ENCODE data around the gene RRP1.

RRP1 gene

DNA sequence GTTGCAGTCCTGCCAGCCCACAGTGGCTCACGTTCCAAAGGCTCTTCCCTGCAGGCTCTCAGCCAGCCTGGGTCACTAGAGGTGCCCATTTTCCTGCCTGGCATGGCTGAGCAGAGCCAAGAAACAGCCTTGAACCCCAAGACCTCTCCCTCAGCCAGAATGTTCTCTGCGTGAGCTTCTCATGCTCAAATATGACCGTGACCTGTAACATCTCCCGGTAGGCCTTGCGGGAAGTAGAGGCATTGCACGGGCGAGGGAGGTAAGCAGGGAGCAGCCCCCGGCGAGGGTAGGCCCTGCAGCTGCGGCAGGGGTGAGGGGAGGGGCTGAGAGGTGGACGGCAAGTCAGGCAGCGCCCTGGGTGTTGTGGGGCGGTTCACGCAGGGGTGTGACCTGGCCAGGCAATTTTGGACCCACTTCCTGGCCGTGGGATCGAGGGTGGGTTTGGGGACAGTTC lies 20.0 kb downstream of the RRP1 start:
- no peak overlapping the region for H3K4me3 ChIP-seq (ENCODE audit: low read length)
- DNase-seq (ENCODE audit: low read depth): no peak
- TF ChIP-seq, protein P1, sequence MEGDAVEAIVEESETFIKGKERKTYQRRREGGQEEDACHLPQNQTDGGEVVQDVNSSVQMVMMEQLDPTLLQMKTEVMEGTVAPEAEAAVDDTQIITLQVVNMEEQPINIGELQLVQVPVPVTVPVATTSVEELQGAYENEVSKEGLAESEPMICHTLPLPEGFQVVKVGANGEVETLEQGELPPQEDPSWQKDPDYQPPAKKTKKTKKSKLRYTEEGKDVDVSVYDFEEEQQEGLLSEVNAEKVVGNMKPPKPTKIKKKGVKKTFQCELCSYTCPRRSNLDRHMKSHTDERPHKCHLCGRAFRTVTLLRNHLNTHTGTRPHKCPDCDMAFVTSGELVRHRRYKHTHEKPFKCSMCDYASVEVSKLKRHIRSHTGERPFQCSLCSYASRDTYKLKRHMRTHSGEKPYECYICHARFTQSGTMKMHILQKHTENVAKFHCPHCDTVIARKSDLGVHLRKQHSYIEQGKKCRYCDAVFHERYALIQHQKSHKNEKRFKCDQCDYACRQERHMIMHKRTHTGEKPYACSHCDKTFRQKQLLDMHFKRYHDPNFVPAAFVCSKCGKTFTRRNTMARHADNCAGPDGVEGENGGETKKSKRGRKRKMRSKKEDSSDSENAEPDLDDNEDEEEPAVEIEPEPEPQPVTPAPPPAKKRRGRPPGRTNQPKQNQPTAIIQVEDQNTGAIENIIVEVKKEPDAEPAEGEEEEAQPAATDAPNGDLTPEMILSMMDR (conservative IDR thresholded peaks at IDR 0.05; ENCODE audit: low read length): no peak

DNA sequence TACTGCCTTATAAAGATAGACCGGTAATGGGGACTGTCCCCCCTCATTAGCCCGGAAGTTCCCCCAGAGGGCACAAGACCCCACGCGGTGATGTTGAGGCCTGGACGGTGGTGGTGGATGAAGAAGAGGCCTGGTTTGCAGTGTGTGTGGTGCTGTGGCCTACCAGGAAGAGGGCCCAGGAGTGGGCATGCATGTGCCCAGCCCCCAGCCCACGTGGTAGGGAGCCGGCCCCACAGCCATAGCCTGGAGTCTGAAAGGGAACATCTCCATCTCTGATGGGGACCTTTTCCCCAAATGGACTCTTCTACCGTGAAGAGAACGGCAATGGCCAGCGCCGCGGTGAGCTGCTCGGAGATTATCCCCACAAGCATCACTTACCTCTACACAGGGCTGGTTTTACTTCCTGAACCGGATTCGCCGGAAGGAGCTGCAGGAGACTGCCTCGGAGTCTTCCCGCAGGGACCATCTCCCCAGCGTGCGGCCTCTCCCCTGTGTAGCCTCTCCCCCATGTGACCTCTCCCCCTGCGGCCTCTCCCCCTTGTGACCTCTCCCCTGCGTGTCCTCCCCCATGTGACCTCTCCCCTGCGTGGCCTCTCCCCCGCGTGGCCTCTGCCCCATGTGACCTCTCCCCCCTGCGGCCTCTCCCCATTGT lies 20.6 kb downstream of the RRP1 start:
- TF ChIP-seq, protein P1 (conservative IDR thresholded peaks at IDR 0.05; ENCODE audit: low read length): no peak
- H3K4me3 ChIP-seq (ENCODE audit: low read length): no peak overlapping the region
- no peak for DNase-seq (ENCODE audit: low read depth)

DNA sequence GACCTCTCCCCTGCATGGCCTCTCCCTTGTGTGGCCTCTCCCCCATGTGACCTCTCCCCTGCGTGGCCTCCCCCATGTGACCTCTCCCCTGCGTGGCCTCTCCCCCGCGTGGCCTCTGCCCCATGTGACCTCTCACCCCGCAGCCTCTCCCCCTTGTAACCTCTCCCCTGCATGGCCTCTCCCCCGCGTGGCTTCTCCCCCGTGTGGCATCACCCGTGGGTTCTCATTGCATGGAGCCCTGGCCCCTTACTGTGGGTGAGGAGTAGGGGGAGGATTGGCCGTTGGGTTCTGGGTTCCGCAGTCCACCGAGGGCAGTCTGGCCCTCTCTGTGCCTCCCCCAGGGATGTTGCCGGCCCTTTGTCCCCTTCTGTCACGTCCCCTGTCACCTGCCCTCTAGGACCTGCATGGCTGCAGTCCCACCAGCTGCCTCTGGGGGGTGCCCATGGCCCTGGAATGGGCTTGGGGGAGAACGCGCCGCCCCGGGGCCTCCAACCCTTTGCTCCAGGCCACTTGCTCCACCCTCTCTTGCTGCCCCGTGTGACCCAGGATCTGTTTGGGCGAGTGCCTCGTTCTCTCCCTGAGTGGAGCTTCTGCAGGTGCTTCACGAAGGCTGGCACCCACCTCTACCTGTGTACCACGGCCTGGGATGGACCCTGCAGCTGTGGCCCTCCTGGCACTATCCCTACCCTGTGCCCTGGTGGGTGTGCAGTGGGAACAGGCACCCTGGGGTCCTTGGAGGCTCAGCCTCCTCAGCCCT lies 21.3 kb downstream of the RRP1 start:
- peak; percentile 59 for DNase-seq (ENCODE audit: low read depth)
- H3K4me3 ChIP-seq (ENCODE audit: low read length): no peak overlapping the region
- TF ChIP-seq, protein P1 (conservative IDR thresholded peaks at IDR 0.05; ENCODE audit: low read length): peak; percentile 89

DNA sequence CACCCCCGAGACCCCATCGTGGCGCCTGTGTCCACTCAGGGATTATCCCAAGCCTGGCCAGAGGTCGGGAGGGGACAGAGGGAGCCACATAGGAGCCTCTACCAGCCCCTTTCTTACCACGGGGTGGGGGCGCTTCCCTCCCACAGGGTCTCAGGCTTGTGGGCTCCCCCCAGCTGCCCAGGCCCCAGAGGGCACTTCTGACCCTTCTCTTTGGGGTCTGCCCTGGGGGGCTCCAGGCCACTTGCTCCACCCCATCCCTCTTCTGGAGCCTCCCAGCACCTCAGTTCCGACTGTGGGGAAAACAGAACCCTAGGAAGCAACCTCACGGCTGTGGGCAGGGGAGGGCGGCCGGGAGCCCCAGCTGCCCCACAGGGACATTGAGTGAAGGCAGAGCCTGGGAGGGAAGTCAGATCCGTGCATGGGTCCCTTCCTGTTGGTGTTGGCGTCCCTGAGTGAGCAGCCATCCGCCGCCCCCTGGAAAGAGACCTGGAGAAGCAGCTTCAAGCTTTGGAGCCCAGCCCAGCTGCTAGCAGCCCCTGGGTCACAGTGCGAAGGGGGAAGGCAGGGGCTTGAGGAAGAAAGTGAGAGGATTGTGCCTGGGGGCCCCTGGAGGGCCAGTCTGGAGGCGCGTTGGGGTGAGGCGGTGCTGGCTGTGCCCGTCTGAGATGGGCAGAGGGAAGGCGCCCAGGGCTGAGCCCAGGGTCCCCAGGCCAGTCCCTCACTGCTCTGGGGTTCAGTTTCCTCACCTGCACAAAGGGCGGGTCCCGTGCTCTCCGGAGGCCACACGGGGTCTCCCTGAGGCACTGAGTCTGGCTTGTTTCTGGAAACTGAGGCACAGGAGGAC lies 22.1 kb downstream of the RRP1 start:
- no peak for DNase-seq (ENCODE audit: low read depth)
- TF ChIP-seq, protein P1 (conservative IDR thresholded peaks at IDR 0.05; ENCODE audit: low read length): no peak
- H3K4me3 ChIP-seq (ENCODE audit: low read length): no peak overlapping the region

DNA sequence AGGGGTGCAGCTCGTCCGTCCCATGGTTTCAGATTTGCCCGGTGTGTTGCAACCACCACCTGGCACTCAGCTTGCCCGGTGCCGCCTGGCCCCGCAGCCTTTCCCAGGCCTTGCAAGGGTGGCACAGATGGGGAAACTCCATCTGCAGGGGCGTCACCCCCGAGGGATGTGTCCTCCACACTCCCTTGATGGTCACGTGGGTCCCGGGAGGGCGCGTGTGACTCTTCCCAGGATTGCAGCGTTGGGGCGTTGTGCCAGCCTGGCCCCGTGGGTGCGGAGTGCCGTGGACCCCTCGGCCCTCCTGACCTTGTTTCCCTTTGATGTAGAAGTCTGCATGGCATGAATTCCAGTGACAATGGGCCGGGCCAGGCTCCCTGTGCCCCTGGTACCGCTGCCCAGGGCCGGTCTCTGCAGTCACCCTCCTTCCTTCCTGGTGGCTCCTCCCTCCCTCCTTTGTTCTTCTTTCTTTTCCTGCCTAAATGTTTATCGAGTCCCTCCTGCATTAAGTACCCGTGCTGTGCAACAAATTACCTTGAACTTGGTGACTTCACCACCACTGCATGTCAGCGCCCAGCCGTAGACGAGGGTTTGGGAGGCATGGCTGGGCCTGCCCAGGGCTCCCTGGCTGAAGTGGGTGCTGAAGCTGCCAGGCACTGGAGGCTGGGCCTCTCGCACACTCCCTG lies 22.9 kb downstream of the RRP1 start:
- TF ChIP-seq, protein P1 (conservative IDR thresholded peaks at IDR 0.05; ENCODE audit: low read length): no peak
- peak overlapping the region; percentile 15 for H3K4me3 ChIP-seq (ENCODE audit: low read length)
- peak; percentile 37 for DNase-seq (ENCODE audit: low read depth)

DNA sequence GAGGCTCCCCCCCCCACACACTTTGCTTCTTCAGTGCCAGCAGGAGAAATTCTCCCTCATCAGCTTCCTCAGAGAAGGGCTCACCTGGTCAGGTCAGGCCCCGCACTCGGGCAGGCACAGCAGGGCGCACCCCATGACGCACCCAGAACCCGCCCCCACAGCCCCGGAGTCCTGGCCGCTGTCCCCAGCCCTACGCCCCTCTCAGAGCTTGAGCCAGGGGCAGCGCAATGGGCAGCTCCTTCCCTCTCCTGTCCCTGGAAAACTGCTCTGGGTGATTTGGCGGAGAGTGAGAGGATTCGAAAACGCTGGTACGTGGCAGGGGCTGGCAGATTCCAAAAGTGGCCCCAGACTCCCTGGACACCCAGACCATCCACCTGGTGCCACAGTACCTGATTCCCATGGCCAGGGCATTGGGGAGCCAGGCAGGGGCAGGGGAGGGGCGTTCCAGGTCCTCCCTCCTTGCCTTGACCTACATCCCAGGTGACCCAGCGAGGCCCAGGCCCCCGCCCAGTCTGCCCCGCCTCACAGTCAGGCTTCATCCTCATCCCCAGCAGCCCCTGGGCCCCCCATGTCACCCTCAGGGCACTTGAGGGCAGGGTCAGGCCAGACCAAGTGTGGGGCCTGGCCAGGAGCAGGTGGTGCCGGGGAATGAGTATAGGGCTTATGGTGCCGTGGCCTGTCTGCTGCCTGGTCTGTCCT lies 23.7 kb downstream of the RRP1 start:
- TF ChIP-seq, protein P1 (conservative IDR thresholded peaks at IDR 0.05; ENCODE audit: low read length): no peak
- no peak overlapping the region for H3K4me3 ChIP-seq (ENCODE audit: low read length)
- no peak for DNase-seq (ENCODE audit: low read depth)
